ENCODE data around the gene ARID1B.

Gene ARID1B

GRCh38 chr6:157119502-157120027 is 342.4 kb downstream of the ARID1B start:
- no peak for DNase-seq (ENCODE audit: low read depth in 1 of 2, low spot score in 1 of 2)

DNA sequence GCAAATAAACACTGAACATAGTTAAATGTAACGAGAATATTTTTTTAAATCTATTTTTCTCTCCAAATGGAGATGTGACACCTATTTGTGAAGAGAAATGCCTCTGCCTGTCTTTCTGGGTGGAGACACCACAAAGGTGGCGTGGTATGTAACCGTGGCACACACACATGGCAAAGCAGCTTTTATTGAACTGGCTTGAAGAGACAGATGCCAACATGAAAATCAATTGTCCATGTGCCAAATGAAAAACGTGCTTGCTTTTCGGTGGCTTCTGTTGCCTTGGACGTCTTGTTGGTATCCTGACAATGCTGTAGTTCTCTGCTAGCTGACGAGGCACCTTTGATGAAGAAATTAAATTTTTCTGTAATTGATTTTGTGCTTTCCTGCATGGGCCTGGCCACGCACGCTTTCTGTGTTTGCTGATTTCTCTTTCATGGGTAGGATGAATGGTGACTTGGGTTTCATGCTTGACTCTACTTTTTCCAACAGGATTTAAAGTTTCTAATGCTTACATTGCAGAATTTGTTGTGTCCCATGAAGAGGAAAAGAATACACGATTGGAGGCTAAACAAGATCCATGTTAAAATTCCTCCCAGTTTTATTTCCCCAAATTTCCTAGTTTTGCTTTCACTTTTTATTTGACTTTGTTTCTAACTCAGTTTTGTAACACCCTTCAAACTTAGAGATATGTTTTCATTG is 343.5 kb downstream of the ARID1B start:
- DNase-seq (ENCODE audit: low read depth in 1 of 2, low spot score in 1 of 2): no peak

DNA sequence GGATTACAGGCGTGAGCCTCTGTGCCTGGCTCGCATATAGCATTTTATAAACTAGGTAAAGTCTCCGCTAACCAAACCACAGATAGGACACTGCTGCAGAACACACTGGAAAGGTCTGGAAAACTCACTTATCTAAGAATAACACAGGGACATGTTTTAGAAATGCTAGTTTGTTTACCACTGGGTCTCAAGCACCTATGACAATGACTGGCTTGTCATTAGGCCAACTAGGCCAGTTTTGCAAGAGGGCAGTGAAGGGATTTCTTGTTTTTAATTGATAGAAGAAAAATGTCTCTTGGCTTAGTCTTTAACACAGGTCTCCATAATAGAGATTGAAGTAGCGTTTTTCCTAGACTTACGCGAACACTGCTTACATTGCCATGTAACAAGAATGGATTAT is 344.7 kb downstream of the ARID1B start:
- DNase-seq (ENCODE audit: low read depth in 1 of 2, low spot score in 1 of 2): no peak

- DNase-seq (ENCODE audit: low read depth in 1 of 2, low spot score in 1 of 2): no peak
Measured at GRCh38 chr6:157123234-157123633, 346.1 kb downstream of the ARID1B start.

DNA sequence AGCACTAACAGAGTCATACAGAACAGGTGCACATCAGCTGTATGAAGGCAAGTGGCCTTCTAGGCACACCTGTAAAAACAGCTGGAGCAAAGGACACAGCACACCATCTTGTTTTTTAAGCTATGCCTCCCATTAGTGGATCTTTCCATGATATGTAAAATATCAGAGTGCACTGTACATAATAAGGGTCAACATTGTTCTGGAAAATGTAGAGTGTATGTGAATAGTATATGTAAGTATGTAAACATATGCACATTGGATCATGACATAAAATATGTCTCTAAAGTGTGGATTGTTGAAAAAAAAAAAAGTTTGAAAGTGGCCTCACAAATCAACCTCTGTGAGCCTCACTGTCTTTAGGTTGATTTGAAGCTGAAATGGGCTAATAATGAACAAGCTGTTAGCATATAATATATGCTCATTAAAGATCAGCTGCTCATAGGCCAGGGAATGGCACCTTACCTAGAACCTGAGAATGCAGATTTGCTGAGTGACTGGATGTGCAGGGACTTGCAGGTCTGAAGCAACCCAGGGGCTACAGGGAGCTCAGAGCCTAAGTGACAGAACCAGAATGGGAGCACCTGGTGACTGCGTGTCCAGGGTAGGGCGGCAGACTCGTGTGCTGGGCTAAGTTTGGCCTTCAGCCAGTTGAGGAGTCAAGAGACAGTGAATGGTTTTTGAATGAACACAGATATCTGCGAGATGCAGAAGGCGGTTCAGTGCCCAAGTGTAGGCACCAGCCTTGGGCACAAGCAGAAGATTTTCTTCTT is 347.5 kb downstream of the ARID1B start:
- DNase-seq (ENCODE audit: low read depth in 1 of 2, low spot score in 1 of 2): no peak

DNA sequence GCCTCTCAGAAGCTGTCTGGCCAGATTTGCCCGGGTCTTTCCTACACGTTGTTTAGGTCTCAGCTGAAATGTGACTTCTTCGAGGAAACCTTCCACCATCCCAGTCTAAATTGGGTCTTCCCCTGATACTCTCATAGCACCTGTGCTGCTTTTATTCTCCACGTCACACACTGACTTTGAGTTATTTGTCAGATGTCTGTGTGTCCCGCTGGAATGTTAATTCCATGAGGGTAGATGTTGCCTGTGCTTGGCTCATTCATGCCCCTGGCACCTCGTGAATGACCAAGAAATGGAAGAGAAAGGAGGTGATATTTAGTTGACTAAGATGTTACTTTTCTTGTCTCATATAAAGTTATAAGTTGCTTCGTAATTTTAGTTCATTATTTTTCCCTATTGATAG is 348.4 kb downstream of the ARID1B start:
- no peak for DNase-seq (ENCODE audit: low read depth in 1 of 2, low spot score in 1 of 2)

DNA sequence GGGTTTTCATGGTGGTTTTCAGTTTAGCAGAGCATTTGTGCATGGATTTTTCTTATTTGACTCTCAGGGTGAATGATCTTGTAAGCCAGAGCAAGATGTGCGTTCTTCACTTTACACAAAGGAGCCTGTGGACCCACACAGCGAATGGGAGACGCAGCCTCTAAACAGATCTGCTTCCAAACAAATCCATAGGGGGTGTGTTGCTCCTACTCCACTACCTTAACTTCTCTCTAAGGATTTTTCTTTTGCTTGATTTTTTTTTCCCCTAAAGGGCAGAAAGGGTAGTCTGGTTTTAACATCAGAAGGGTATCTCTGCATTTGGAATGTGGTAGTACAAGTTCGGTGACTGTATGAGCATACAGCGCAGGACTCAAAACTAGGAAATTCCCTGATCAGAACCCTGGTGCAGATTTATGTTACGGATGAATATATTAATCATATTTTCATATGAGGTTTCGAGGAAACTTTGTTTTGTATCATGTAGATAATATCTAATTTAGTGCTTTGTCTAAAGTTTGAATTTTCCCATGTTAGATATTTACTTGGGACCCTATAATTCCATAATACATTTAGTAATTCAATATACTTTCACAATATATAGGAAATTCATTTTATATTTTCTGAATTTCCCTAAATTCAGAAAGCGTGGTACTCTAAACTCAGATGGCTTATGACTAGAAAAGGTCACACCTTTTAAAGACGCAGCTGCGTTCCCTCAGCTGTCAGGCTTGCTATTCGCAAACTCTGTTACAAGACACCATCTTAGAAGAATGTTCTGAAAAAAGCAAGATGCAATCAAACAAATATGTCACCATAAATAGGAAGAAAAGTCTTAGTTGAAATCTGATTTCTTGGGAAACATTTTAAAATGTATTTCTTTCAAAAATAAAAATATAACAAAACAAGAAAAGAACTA is 349.3 kb downstream of the ARID1B start:
- DNase-seq (ENCODE audit: low read depth in 1 of 2, low spot score in 1 of 2): no peak

GRCh38 chr6:157128235-157128775 is 351.1 kb downstream of the ARID1B start:
- DNase-seq (ENCODE audit: low read depth in 1 of 2, low spot score in 1 of 2): no peak

DNA sequence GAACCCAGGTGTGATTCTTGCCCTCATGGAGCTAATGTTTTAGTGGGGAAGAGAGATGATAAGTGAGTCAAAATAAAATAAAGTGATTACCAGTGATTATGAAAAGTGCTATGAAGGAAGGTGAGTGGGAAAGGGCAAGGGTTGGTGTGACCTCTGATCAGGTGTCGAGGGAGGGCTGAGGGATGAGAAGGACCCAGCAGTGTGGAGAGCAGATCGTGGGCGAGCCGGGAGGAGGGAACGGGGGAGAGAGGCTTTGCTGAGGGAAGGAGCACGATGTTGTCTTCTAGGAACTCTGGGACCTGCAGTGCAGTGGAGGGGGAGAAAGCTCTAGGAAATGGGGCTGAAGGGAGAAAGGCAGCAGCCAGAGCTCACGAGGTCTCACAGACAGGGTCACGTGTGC is 354.1 kb downstream of the ARID1B start:
- no peak for DNase-seq (ENCODE audit: low read depth in 1 of 2, low spot score in 1 of 2)

DNA sequence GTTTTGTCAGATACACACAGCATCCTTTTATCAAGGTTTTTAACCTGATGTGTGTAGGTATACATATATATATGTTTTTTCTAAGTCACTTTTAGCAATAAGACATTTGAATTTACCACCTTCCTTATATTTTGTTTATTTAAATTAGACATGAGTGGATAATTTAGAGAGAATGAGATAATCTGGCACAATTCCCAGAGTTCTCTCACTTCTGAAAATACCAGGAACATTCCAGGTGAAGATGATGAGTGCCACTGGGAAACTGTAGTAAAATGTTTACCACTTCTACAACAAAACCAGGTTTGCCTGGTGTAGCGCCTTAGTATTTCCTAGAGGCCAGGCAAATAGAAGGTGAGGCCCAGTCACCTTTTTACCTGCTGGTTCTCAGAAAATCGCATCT is 356.7 kb downstream of the ARID1B start:
- no peak for DNase-seq (ENCODE audit: low read depth in 1 of 2, low spot score in 1 of 2)

DNA sequence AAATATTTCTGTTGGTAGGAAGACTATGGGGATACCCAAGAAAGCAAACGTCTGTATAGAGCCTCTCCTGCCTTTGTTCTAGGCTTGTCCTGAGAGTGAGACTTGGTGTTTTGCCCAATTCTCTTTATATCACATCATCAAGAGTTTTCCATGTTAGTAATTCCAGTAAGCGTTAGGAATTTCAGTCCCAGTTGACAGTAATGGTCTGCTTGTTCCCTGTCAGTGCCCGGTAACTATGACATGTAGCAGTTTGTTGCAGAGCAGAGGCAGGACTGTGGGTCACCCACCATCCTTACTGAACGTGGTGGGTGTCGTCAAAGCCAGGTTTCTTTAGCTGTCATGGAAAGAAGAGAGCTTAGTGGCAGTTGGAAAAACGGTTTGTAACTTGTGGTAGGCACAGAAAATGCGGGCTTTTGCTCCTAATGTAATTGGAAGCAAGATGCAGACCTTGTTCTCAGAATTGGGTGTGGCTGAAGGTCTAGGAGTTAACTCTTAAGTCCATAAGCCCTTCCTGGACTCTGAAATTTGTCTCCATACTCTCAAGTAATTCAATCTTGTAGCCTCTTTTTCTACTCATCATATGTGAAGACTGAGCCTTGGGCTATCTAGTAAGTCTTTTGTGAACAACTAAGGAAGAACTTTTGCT is 357.3 kb downstream of the ARID1B start:
- no peak for DNase-seq (ENCODE audit: low read depth in 1 of 2, low spot score in 1 of 2)

DNA sequence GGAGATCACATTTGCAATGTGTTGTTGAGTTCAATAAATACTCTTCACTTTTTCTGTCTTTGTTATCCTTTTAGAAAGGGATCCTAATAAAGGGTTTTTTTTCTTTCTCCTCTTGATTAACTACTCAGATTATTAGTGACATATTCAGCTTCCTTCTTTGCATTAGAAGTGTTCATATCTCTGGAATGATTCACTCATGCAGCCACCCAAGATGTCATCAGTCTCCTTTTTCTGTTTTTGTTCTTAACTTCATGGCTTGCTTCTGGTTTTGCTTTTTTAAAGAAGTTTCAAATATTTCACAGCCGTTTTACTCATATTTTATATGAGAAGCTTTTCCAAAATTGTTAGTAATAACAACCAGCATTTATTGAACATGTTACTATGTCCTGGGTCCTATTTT is 358.5 kb downstream of the ARID1B start:
- DNase-seq (ENCODE audit: low read depth in 1 of 2, low spot score in 1 of 2): no peak

- no peak for DNase-seq (ENCODE audit: low read depth in 1 of 2, low spot score in 1 of 2)
Measured at GRCh38 chr6:157137501-157137900, 360.3 kb downstream of the ARID1B start.

DNA sequence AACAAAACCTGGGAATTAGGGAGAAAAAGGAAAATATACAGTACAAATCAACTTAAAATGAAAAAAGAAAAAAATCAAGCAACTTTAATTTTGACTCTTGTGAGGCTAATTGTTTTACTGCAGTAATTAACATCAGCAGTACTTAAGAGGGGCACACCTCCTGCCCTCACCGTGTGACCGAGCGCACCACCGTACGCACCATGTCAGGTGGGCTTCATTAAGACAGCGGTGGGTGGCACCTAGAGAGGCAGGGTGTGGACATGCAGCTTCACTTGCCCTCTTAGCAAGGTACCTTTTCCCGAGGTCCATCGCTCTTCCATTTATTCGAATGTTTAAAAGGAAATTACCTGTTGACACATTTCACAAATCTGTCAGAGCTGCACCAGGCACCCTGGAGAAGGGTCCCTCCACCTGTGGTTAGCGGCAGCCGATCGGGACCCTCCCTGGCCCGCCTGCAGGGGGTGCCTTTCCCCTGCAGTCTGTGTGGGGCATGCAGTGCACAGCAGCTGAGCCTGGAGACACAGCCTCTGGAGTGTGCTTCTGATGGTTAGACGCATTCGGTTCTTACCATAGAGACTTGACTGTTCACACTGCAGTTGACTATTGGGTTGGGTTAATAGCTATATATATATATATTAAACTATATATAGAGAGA is 362.0 kb downstream of the ARID1B start:
- no peak for DNase-seq (ENCODE audit: low read depth in 1 of 2, low spot score in 1 of 2)

- no peak for DNase-seq (ENCODE audit: low read depth in 1 of 2, low spot score in 1 of 2)
Measured at GRCh38 chr6:157143171-157143889, 366.2 kb downstream of the ARID1B start.

DNA sequence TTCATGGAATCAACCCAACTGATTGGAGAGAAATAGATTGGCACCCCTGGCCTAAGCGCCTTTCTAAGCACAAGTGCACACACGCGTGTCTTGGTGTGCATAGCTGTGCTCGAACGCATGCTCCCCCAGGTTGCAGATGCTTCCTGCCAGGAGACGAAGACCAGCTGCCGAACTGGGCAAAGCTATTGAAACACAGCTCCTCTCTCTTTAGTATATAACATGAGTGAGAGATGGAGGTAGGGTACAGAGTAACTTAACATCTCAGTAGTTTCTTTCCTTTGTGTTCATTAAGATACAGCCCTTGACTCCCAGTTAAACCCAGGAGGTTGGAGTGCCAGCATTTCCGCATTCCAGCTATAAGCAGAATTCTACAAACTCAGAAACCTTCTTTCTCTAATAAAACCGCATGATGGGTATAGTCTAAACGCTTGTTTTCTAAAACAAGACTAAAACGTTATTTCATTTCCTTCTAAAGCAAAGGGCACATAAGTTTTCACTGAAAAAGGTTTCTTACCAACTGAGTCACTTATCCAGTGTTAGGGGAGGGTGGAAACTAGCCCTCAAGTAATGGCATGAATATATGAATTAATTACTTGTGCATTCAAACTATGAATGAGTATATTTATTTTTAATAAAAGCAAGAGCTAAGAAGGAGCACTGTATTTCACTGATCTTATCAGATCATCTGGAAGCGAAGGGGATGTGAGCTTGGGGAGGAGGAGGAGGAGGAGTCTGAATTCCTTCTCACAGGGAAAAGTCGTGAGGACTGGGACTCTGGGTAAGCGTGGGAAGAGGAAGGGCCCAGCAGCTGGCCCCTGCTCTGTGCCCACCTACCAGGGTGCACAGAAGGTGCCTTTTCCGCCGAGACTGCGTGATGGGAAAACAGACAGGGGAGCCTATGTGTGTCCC is 367.0 kb downstream of the ARID1B start:
- no peak for DNase-seq (ENCODE audit: low read depth in 1 of 2, low spot score in 1 of 2)

DNA sequence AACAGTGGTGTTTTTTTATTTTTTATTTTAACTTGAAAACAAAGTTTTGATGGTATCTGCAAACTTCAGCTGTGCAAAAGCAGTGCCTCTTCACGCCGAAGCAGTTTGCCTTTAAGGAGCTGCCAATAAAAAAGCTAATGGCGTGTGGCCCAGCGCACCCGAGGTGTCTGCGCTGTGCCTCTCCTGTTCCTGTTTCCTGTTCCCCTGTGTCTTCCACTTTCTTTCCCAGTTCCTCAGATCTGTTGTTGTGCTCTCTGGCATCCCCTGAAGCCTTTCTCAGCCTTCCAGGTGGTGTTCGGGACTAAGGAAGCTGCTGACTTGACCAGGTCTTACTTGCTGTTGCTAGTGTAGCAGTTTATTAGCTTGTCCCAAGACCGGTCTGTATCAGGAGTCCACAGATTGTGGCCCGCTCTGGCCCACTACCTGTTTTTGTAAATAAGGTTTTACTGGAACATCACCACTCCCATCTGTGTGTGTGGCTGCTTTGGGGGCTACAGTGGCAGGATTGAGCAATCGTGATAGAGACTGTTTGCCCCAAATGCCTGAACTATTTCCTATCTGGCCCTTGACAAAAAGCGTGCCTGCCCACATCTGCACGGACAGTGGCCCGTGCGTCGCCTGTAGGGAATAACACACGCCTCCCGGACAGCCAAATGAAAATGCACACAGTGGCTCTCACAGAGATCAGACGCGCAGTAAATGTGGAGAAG is 367.8 kb downstream of the ARID1B start:
- DNase-seq (ENCODE audit: low read depth in 1 of 2, low spot score in 1 of 2): no peak
